Keratinocyte (primary cell): ENCODE results near the gene DENND1A.

Source experiments
- EZH2 ChIP-seq: IDR thresholded peaks from one replicate; pipeline ENCODE4 v1.6.1; 2012; ENCODE audit warnings: inconsistent platforms, mild to moderate bottlenecking, low read length, moderate library complexity
- TF ChIP-seq, protein P1 (sequence below), 3 experiments: IDR thresholded peaks in 1 of 3; conservative IDR thresholded peaks in 1 of 3; optimal IDR thresholded peaks in 1 of 3; 2 replicates in 2 of 3; 3 replicates in 1 of 3; pipeline versions ENCODE3 to v1.5.1; 2011; ENCODE audit warnings: low read length in 3 of 3, mild to moderate bottlenecking in 3 of 3, moderate library complexity in 2 of 3, control low read depth in 1 of 3, inconsistent platforms in 1 of 3; ENCODE audit not compliant: insufficient read depth in 2 of 3; ENCODE audit errors: extremely low read depth in 1 of 3

DNA sequence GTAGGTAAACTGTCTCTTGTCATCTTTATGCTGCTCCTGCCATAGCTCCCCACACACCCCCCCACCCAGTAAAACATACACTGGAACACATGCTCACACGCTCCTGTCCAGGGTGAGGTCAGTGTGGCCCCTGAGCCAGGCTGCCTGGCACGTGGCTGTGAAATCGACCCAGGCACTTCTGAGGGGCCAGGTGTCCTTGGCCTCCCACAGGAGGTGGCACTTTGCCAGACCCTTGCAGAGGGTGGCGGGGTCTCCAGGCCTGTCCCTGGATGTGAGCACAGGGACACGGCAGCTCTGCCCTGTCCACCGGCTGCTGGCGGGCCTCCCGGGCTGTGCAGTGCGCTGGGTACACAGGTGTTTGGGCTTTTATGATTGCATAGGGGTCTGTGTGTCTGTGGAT is 583.9 kb downstream of the DENND1A start:
- TF ChIP-seq, protein P1, sequence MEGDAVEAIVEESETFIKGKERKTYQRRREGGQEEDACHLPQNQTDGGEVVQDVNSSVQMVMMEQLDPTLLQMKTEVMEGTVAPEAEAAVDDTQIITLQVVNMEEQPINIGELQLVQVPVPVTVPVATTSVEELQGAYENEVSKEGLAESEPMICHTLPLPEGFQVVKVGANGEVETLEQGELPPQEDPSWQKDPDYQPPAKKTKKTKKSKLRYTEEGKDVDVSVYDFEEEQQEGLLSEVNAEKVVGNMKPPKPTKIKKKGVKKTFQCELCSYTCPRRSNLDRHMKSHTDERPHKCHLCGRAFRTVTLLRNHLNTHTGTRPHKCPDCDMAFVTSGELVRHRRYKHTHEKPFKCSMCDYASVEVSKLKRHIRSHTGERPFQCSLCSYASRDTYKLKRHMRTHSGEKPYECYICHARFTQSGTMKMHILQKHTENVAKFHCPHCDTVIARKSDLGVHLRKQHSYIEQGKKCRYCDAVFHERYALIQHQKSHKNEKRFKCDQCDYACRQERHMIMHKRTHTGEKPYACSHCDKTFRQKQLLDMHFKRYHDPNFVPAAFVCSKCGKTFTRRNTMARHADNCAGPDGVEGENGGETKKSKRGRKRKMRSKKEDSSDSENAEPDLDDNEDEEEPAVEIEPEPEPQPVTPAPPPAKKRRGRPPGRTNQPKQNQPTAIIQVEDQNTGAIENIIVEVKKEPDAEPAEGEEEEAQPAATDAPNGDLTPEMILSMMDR (optimal IDR thresholded peaks at IDR 0.05 in 1 of 3, IDR thresholded peaks at IDR 0.05 in 1 of 3, conservative IDR thresholded peaks at IDR 0.05 in 1 of 3; ENCODE audit: extremely low read depth in 1 of 3, insufficient read depth in 2 of 3, low read length in 3 of 3), result no peak
- no peak for TF ChIP-seq EZH2
